AG09309 (cell line): ENCODE results near the gene ATP5F1E.

Experiments used
- DNase-seq: peaks from one replicate; pipeline ENCODE4 v3.0.0-alpha.2; 2010; ENCODE audit warnings: low read depth
- H3K4me3 ChIP-seq: 2 replicates; pipeline ENCODE4 v1.5.1; 2011; ENCODE audit warnings: mild to moderate bottlenecking, low read depth, low read length, moderate library complexity; ENCODE audit not compliant: control insufficient read depth
- CTCF ChIP-seq: IDR thresholded peaks from 2 replicates; pipeline ENCODE4 v1.5.1; 2011; ENCODE audit warnings: mild to moderate bottlenecking, low read depth, low read length, inconsistent platforms; ENCODE audit not compliant: insufficient read depth, control insufficient read depth; ENCODE audit errors: missing control alignments

Gene ATP5F1E

GRCh38 chr20:59039233-59039632 is 7.1 kb upstream of the ATP5F1E start:
- DNase-seq, result no peak
- no peak for TF ChIP-seq CTCF
- H3K4me3 ChIP-seq, result no peak overlapping the region

- DNase-seq, result no peak
- no peak overlapping the region for H3K4me3 ChIP-seq
- no peak for TF ChIP-seq CTCF
Observed at GRCh38 chr20:59037386-59037785, 5.3 kb upstream of the ATP5F1E start.

GRCh38 chr20:59035381-59035780 is 3.2 kb upstream of the ATP5F1E start:
- H3K4me3 ChIP-seq, result no peak overlapping the region
- TF ChIP-seq CTCF, result no peak
- DNase-seq, result no peak

GRCh38 chr20:59033616-59034165 is 1.6 kb upstream of the ATP5F1E start:
- no peak overlapping the region for H3K4me3 ChIP-seq
- DNase-seq, result no peak
- no peak for TF ChIP-seq CTCF

- DNase-seq, result no peak
- no peak for TF ChIP-seq CTCF
- no peak overlapping the region for H3K4me3 ChIP-seq
Observed at GRCh38 chr20:59033093-59033492, 958 bp upstream of the ATP5F1E start.

GRCh38 chr20:59032713-59033059 is 551 bp upstream of the ATP5F1E start:
- H3K4me3 ChIP-seq, result peak overlapping the region; percentile 59
- DNase-seq, result no peak
- no peak for TF ChIP-seq CTCF

GRCh38 chr20:59031564-59032022 is 542 bp downstream of the ATP5F1E start:
- H3K4me3 ChIP-seq, result peak overlapping the region; percentile 75
- DNase-seq, result no peak

More at GRCh38 chr20:59031564-59032022, 542 bp downstream of the ATP5F1E start:
- no peak for TF ChIP-seq CTCF
